Kidney epithelial cell (primary cell): ENCODE results near the gene TLE5. TPM values are rescaled to one million over a fixed set of nuclear protein-coding genes. Genes with fewer than 3 reads are reported as not detected.
"Not testable (repeated sequence)": the region's sequence is repeated elsewhere in the genome, so short reads cannot be mapped to it uniquely, and the experiment has no call there.

Experiments
- DNase-seq: peaks from one replicate; pipeline ENCODE4 v3.0.0-alpha.2; 2010; ENCODE audit warnings: low read depth
- H3K27me3 ChIP-seq: 2 replicates; pipeline ENCODE4 v1.6.0; 2011; ENCODE audit warnings: low read length; ENCODE audit not compliant: control insufficient read depth, insufficient read depth
- H3K36me3 ChIP-seq: 2 replicates; pipeline ENCODE4 v1.5.1; 2011; ENCODE audit warnings: low read length; ENCODE audit not compliant: control insufficient read depth, insufficient read depth
- H3K4me3 ChIP-seq: 2 replicates; pipeline ENCODE4 v1.5.1; 2011; ENCODE audit warnings: low read depth, mild to moderate bottlenecking, control low read depth, low read length
- CTCF ChIP-seq: IDR thresholded peaks from 2 replicates; pipeline ENCODE4 v1.5.1; 2011; ENCODE audit warnings: mild to moderate bottlenecking, moderate library complexity, low read length, control low read depth, inconsistent platforms; ENCODE audit not compliant: insufficient read depth, poor library complexity, severe bottlenecking
- total RNA-seq: library from RNA; depleted of rRNA; stranded (reverse); fragments of >200 nt; gene quantifications from 2 replicates; pipeline ENCODE4 v1.2.3, GENCODE V29; 2015

Gene TLE5
- total RNA-seq, 1 donor from 2014 or later, result 353 TPM

GRCh38 chr19:3055741-3056416 lies 6.4 kb downstream of the TLE5 start:
- H3K27me3 ChIP-seq, result no peaks in the 10 kb centered on the region
- peaks cover 5% of the 10 kb centered on the region for H3K36me3 ChIP-seq
- no peak for TF ChIP-seq CTCF
- no peak overlapping the region for H3K4me3 ChIP-seq
- DNase-seq, result no peak

GRCh38 chr19:3054972-3055740 lies 7.1 kb downstream of the TLE5 start:
- Histone ChIP-seq H3K4me3 (no peak overlapping the region), H3K36me3 (peaks cover 5% of the 10 kb centered on the region), H3K27me3 (no peaks in the 10 kb centered on the region)
- DNase-seq, result no peak
- no peak for TF ChIP-seq CTCF

- Histone ChIP-seq H3K36me3 (peaks cover 2% of the 10 kb centered on the region), H3K4me3 (no peak overlapping the region), H3K27me3 (no peaks in the 10 kb centered on the region)
- DNase-seq, result no peak
- TF ChIP-seq CTCF, result no peak
These were observed 7.9 kb downstream of the TLE5 start for GRCh38 chr19:3054265-3054971.

DNA sequence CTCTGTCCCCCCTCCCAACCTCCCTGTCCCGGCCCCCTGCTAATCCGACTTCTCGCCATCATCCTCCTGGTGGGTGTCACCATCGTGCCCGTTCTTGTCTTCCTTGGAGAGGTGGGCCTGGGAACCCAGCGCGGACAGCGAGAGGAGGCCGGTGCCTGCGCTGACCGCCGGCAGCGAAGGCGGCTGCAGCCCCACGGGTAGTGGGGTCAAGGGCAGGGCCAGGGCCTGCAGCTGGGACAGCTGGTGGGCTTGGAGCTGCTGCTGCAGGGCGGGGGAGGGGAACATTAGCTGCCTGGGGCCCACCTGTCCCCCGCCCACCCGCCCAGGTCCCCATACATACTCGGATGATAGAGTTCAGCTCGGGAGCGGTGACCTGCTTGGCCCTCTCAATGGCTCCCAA lies 8.5 kb downstream of the TLE5 start:
- no peak for DNase-seq
- no peaks in the 10 kb centered on the region for H3K27me3 ChIP-seq
- no peak overlapping the region for H3K4me3 ChIP-seq
- peaks cover 2% of the 10 kb centered on the region for H3K36me3 ChIP-seq
- no peak for TF ChIP-seq CTCF

DNA sequence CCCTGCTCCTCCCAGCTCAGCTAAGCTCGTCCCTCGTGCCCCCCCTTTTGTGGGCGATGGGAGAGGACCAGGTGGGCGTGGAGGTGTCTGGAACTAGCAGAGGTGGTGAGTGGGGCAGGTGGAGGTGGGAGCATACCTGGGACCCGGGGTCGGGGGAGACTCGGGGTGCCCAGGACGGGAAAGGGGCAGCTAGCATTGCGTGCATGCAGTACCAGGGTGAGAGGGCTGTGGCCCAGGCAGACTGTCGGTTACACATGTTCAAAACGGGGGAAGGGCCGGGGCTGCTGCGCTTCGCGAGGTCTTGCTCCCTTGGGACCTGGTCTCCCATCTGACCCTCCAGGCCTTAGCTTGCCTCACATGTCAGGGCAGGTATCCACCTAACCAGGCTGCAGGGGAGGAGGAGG lies 9.1 kb downstream of the TLE5 start:
- no peaks in the 10 kb centered on the region for H3K27me3 ChIP-seq
- H3K4me3 ChIP-seq, result no peak overlapping the region
- peaks cover 2% of the 10 kb centered on the region for H3K36me3 ChIP-seq
- TF ChIP-seq CTCF, result no peak
- DNase-seq, result no peak

DNA sequence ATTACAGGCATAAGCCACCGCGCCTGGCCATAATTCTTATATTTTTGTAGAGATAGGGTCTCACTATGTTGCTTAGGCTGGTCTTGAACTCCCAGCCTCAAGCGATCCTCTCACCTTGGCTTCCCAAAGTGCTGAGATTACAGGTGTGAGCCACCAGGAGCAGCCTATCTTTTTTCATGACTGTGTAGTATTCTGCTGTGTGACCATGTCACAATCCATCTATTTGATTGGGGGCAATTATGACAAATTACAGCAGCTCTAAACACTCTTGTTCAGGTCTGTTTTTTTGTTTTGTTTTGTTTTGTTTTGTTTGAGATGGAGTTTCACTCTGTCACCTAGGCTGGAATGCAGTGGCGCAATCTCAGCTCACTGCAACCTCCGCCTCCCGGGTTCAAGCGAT lies 12.3 kb downstream of the TLE5 start:
- H3K36me3 ChIP-seq, DNase-seq, H3K4me3 ChIP-seq, H3K27me3 ChIP-seq: not testable (repeated sequence)
